NCI-H187 (cell line): ENCODE data around the gene PDE6B.
"Not testable (repeated sequence)": the region's sequence is repeated elsewhere in the genome, so short reads cannot be mapped to it uniquely, and the experiment has no call there.

Source experiments
- DNase-seq, 2 experiments: peaks; one replicate each; lab custom pipeline; 2025; lab: John Stamatoyannopoulos, UW

PDE6B gene

DNA sequence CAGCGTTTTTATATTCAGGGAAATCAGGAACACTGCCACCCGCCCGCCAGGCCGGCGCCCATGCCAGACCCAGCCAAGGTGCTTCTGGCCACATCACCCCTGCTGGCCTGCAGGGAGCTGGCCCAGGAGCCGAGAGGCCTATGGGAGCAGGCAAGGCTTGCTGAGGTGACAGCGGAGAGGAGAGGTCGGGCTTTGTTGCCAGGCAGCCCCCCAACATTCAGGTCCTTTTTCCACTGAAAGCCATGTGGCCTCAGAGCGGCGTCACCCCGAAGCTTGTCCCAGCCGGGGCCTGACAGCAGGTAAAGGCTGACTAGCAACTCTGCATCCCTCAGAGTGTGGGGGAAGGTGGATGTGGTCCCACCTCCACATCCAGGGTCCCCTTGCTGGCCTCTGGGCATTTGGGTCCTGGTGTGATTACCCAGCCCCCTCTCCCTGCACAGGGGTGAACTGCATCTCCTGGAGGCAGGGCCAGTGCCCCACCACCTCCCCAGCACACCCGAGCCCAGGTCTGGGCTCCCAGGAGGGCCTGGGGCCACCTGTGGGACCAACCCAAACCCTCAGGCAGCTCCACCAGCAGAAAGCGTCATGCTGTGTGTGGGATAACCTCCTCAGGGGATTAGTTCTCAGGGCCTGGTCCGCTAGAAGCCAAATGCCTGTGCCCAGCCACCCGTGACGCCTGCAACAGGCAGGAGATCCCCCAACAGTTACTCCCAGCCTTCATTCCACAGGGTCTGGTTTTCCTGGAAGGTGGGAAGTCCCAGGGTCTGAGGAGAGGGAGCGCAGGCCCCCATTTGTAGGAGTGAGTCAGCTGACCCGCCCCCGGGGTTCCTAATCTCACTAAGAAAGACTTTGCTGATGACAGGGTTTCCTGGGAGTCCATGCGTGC is at the start of gene PDE6B:
Gene PDE6B, plus strand, starts transcription at position 869 of the 886 bp plus-strand sequence. CDS start 54 bp downstream, outside the sequence.
- DNase-seq = no peak

GRCh38 chr4:576245-576821 is 49.0 kb upstream of the PDE6B start, which contains the start of gene TMEM271:
TSS of gene TMEM271 (minus strand) at chr4:576295. CDS start at chr4:576062, 233 bp downstream.
- DNase-seq = no peak

- DNase-seq = no peak
Observed at GRCh38 chr4:576991-577498, 48.3 kb upstream of the PDE6B start.

GRCh38 chr4:577499-578450 is 47.6 kb upstream of the PDE6B start:
- DNase-seq = no peak

GRCh38 chr4:578451-579443 is 46.6 kb upstream of the PDE6B start:
- no peak for DNase-seq

DNA sequence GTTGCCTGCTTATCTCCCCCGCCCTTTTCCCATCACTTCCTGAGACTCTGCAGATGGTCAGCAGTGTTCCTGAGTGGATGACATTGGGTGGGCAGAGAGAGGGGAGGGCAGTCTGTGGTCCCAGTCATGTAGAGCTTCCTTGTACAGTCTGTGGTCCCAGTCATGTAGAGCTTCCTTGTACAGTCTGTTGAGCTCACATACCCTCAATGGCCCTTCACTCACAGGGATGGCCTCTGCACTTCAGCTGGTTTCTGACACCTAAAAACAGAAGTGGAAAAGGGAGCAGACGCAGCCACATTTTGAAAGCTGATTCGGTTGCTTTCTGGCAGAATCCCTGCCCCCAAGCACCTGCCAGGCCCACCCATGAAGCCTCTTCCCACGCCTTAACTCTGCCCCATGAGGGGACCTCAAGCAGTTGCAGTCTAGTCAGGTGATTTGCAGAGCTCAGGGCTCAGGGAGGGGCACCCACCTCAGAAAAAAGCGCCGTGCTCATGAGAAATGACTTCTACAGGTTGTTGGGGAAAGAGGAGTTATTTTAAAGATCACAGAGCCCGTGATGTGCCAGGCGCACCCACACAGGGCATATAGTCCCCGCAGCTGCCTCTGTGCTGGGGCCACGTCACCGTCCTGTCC is 45.7 kb upstream of the PDE6B start:
- DNase-seq = peak; percentile 62 to 80

GRCh38 chr4:581181-581580 is 44.2 kb upstream of the PDE6B start:
- DNase-seq = no peak

GRCh38 chr4:581753-582361 is 43.5 kb upstream of the PDE6B start:
- no peak for DNase-seq

DNA sequence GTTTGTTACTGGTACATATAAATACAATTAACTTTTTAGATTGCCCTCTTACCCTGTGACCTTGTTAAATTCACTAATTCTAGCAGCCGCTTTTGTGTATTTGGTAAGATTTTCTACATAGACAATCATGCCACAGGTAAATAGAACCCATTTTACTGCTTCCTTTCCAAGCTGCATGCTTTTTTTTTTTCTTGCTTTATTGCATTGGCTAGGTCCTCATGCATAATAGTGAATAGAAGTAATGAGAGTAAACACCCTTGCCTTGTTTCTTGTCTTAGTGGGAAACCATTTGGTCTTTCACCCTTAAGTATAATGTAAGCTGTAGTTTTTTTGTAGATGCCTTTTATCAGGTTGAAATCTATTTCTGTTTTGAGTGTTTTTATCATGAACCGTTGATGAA is 41.6 kb upstream of the PDE6B start:
- DNase-seq = no peak

DNA sequence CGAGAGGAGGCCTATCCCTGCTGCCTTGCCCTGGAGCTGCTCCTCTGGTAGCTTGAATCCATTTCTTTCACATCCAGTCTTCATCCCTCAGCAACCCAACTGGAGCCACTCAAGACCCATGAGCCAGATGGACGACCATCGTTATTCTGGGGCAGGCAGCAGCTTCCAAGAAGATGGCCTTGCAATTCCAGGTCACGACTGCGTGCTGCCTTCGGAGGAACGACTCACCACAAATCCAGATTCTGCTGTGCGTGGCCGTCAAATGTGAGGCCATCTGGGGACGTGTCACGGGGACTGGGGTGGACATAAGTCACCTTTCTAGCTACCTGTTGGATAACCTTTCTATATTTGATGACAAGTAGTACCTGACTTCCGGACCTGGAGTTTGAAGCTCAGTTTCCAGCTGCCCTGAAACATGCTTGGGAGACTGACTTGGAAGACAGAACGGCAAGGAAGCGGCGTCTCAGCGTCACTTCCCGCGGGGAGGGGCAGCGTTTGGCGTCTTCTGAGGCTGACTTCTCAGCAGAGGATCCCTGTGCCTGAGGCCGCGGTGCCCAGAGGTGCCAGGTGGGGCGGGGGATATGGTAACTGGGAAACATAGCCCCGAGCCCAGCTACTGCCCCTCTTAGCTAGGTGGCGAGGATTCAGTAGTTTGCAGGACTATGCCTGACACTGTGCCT is 37.6 kb upstream of the PDE6B start:
- no peak for DNase-seq

DNA sequence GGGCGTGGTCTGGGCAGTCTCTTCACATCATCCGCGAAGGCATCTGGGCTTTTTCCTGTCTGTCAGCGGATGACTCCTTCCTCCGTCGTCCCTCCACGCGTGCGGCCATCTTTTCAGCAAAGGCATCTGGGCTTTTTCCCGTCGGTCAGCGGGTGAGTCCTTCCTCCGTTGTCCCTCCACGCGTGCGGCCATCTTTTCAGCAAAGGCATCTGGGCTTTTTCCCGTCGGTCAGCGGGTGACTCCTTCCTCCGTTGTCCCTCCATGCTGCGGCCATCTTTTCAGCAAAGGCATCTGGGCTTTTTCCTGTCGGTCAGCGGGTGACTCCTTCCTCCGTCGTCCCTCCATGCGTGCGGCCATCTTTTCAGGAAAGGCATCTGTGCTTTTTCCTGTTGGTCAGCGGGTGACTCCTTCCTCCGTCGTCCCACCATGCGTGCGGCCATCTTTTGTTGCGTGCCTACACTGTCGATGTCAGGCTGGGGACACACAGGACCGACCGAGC is 37.0 kb upstream of the PDE6B start:
- DNase-seq = no peak

DNA sequence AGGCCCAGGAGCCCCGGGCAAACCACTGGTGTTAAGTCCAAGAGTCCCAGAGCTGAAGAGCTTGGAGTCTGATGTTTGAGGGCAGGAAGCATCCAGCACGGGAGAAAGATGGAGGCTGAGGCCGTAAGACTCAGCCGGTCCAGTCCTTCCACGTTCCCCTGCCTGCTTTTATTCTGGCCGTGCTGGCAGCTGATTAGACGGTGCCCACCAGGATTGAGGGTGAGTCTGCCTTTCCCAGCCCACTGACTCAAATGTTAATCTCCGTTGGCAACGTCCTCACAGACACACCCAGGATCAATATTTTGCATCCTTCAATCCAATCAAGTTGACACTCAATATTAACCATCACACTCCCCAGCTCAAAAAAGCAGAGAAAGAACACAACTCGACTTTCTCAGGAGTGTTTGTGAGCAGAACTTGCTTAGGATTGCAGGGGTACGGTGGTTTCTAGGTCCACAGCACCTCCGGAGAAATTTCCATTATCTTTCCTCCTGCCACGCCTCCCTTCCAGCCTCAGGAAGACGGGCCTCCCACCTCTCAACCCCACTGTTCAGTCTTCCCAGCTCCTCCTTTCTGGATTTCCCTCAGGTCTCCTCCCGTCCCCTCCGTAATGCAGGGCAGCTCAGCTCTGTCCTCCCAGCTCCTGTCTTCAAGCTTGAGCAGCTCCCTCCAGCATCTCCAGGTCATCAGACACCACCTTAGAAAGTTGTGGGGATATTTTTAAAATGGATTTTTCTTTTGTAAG is 36.0 kb upstream of the PDE6B start:
- no peak for DNase-seq

- no peak for DNase-seq
Observed at GRCh38 chr4:590313-590841, 35.0 kb upstream of the PDE6B start.

DNA sequence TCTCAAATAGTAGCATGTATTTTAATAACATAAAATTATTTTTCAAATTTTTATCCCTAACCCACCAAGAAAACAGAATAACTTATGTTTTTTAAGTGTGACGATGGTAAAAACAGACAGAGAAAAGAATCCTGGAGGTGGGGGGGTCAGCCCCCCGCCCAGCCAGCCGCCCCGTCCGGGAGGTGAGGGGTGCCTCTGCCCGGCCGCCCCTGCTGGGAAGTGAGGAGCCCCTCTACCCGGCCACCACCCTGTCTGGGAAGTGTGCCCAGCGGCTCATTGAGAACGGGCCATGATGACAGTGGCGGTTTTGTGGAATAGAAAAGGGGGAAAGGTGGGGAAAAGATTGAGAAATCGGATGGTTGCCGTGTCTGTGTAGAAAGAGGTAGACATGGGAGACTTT is 33.2 kb upstream of the PDE6B start:
- not testable (repeated sequence) for DNase-seq

- DNase-seq = peak in 1 of 2 experiments; percentile 29
Observed at GRCh38 chr4:592825-593520, 32.4 kb upstream of the PDE6B start.

DNA sequence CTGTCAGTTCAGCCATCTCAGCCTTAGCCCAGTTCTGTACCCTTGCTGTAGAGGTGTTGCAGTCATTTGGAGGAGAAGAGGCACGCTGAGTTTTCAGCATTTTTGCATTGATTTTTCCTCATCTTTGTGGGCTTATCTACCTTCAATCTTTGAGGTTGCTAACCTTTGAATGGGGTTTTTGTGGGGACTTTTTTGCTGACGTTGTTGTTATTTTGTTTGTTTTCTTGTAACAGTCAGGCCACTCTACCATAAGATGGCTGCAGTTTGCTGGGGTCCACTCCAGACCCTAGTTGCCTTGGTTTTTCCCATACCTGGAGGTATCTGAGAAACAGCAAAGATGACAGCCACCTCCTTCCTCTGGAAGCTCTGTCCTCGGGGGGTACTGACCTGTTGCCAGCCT is 26.4 kb upstream of the PDE6B start:
- no peak for DNase-seq

DNA sequence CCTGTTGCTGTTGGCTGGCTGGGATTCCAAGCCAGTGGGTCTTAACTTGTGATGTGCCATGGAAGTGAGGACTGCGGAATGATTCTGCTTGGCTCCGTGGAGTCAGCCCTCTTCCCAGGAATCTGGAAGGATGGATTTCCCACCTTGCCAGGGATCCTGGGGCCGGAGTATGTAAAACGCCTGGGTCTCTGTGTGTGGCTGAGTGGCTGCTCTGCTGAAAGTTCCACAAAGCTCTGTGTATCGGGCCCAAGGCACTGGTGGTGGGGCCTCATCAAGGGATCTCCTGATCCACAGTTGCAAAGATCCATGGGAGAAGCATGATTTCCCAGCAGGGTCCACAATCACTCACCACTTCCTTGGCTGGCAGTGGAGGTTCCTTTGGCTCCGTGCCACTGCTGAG is 25.2 kb upstream of the PDE6B start:
- DNase-seq = no peak
